Fibroblast of skin of right quadriceps (primary cell): ENCODE results near the gene AMACR.
"Not testable (repeated sequence)": the region's sequence is repeated elsewhere in the genome, so short reads cannot be mapped to it uniquely, and the experiment has no call there.

Experiments used
- DNase-seq: peaks from one replicate; pipeline ENCODE4 v3.0.0-alpha.2; 2013

Gene AMACR

DNA sequence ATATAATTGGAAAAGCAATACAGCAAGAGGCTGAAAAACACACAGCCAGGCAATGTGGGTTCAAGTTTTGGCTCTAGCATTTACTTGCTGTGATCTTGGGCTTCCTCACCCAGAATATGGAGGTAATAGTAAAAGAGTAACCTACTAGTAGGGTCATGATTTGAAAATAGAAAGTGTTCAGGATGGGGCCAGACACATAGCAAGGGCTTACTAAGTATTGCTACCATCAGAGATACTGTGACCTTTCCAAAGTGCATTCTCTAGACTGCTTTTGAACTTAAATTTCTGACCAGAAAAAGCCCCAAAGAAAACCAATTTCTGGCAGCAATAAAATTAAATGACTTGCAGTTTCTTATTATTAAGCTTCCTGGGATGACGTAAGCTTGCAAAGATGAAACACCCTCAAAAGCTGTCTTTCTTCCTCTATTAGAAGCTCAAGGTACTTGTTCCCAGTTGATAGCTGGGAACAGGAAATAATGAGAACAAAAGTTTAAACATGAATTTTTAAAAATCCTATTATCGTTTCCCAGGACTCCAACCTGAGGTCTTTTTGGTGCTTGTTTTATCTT is 43.6 kb downstream of the AMACR start:
- no peak for DNase-seq

- DNase-seq: no peak
These were observed 49.7 kb downstream of the AMACR start for GRCh38 chr5:33958176-33958575.

- DNase-seq: no peak
These were observed 50.2 kb downstream of the AMACR start for GRCh38 chr5:33957577-33958150.

- DNase-seq: not testable (repeated sequence)
These were observed 55.7 kb downstream of the AMACR start for GRCh38 chr5:33952175-33952574.

GRCh38 chr5:33944543-33945132 is 63.2 kb downstream of the AMACR start:
- no peak for DNase-seq

- DNase-seq: no peak
These were observed 66.8 kb downstream of the AMACR start for GRCh38 chr5:33941090-33941489.

DNA sequence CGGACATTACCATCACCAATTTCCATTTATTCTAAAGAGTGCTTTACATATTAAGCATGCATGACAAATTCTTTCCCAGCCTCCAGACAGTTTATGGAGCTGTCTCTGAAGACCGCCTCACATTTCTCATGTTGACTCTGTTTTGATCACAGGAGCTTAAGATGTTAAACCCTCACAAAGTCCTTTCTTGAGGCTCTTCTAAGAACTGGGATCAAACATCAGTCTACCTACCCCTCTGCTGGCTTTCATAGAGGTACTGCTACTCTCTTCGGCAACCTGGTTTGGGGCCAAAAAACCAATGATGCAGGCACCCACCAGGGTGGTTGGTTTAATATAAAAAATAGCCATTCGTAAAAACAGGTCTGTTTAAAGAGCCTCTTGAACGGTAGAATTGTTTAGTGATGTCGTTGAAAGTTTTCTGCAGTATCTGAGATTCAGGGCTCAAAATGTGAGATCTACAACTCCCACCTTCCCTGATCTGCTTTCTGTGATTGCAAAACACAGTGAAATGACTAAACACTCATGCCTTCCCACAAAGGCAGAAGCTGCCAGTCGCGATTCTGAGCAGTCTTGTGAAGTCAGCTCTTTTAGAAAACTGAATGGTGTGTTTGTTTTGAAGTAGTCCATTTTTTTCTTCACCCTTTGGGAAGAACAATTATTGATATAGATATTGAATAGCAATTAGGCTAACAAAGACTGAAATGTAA is 68.1 kb downstream of the AMACR start:
- peak; percentile 22 for DNase-seq

GRCh38 chr5:33938881-33939280 is 69.0 kb downstream of the AMACR start:
- DNase-seq: no peak

DNA sequence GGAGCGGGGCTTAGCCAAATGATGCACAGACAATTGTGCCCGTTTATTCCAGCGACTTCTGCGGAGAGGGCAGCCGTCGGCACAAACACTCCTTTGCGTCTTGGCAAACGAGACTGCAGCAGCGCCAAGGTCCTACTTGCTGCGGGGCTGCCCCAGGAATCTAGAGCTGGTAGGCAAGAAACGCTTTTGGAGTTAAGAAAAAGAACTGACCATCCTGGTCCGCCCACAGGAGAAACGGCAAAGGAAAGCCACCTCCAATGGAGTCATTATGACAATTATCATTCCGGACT is 69.4 kb downstream of the AMACR start:
- DNase-seq: no peak

GRCh38 chr5:33937707-33938506 is 69.9 kb downstream of the AMACR start:
- DNase-seq: no peak

DNA sequence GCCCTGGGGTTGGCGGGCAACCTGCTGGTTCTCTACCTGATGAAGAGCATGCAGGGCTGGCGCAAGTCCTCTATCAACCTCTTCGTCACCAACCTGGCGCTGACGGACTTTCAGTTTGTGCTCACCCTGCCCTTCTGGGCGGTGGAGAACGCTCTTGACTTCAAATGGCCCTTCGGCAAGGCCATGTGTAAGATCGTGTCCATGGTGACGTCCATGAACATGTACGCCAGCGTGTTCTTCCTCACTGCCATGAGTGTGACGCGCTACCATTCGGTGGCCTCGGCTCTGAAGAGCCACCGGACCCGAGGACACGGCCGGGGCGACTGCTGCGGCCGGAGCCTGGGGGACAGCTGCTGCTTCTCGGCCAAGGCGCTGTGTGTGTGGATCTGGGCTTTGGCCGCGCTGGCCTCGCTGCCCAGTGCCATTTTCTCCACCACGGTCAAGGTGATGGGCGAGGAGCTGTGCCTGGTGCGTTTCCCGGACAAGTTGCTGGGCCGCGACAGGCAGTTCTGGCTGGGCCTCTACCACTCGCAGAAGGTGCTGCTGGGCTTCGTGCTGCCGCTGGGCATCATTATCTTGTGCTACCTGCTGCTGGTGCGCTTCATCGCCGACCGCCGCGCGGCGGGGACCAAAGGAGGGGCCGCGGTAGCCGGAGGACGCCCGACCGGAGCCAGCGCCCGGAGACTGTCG is 70.7 kb downstream of the AMACR start:
- no peak for DNase-seq

GRCh38 chr5:33936381-33937016 is 71.4 kb downstream of the AMACR start, which contains the start of gene RXFP3:
RXFP3 (plus strand) TSS chr5:33936386; CDS start chr5:33936741, 355 bp downstream.
- DNase-seq: no peak
